Uterus (tissue), 4 donors: ENCODE results near the gene DDC. TPM values are rescaled to one million over a fixed set of nuclear protein-coding genes. Genes with fewer than 3 reads are reported as not detected.

Experiments
- DNase-seq, 2 donors: peaks; one replicate each; pipeline ENCODE4 v3.0.0-alpha.2; 2019 to 2020
- H3K27ac ChIP-seq, 2 donors: fragments of 200-600 bp; sonication (generic); 1 replicate in 1 of 2; 2 replicates in 1 of 2; pipeline ENCODE4 v1.5.1; 2016 to 2018
- H3K27me3 ChIP-seq, 2 donors: fragments of 200-600 bp; sonication (generic); one replicate each; pipeline ENCODE4 v1.5.1; 2018 to 2019; ENCODE audit warnings: control low read depth in 1 of 2
- H3K36me3 ChIP-seq, 2 donors: fragments of 200-600 bp; sonication (generic); one replicate each; pipeline ENCODE4 v1.5.1; 2019; ENCODE audit warnings: control low read depth in 1 of 2
- H3K4me1 ChIP-seq, 2 donors: fragments of 200-600 bp; sonication (generic); one replicate each; pipeline ENCODE4 v1.5.1; 2018 to 2019; ENCODE audit warnings: control low read depth in 1 of 2
- H3K4me3 ChIP-seq, 2 donors: fragments of 200-600 bp; sonication (generic); 1 replicate in 1 of 2; 2 replicates in 1 of 2; pipeline ENCODE4 v1.5.1; 2018 to 2019; ENCODE audit warnings: mild to moderate bottlenecking in 1 of 2
- H3K9me3 ChIP-seq, 2 donors: fragments of 200-600 bp; sonication (generic); one replicate each; pipeline ENCODE4 v1.5.1; 2019; ENCODE audit warnings: control low read depth in 1 of 2
- POLR2A ChIP-seq, 2 donors: fragments of 450-650 bp; IDR thresholded peaks; one replicate each; pipeline ENCODE4 v1.6.1; 2016; ENCODE audit warnings: antibody characterized with exemption in 2 of 2, mild to moderate bottlenecking in 1 of 2, moderate library complexity in 1 of 2
- intact Hi-C: fragments of 100-400 bp; cut with DNase I; formaldehyde crosslinking; loops from one replicate; pipeline ENCODE4 v1.15.1; 2023; ENCODE audit warnings: low total_unique reads
- total RNA-seq, 4 donors: library from RNA; depleted of rRNA in 3 of 4; stranded (reverse); fragments of >200 nt in 3 of 4; gene quantifications; one replicate each; pipeline versions ENCODE4 v1.1.0 to v1.2.4, GENCODE V29; 2014 to 2023
- TF ChIP-seq, protein P1 (sequence below), 4 experiments: fragments of 200-600 bp in 2 of 4; fragments of 450-650 bp in 2 of 4; sonication (generic) in 2 of 4; IDR thresholded peaks; one replicate each; pipeline ENCODE4 v1.5.1; 2016 to 2019; ENCODE audit warnings: antibody characterized with exemption in 4 of 4, mild to moderate bottlenecking in 2 of 4, moderate library complexity in 1 of 4
- donor health status: DM: yes; HTN: yes; CAD: no.

DDC gene
- total RNA-seq, 4 donors from 2014 or later = not detected

DNA sequence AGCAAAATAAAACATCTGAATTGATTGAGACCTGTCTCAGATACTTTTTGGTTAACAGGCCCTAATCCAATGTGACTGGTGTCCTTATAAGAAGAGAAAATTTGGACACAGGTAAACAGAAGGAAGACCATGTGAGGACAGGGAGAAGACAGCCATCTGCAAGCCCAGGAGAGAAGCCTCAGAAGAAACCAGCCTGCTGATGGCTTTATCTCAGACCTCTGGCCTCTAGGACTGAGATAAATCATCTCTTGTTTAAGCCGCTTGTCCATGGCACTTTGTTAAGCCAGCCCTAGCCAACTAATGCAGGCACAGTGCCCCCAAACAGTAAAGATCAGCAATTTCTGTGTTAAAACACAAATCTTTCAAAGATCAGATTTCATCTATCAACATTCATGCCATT is 73.3 kb downstream of the DDC start:
- no peak for DNase-seq
- Histone ChIP-seq H3K4me1 (no peaks in the 10 kb centered on the region), H3K9me3 (no peaks in the 10 kb centered on the region), H3K4me3 (no peak overlapping the region), H3K36me3 (no peaks in the 10 kb centered on the region), H3K27me3 (no peaks in the 10 kb centered on the region), H3K27ac (no peak overlapping the region)
- intact Hi-C loops = no loop called here
- TF ChIP-seq POLR2A (IDR thresholded peaks at IDR 0.05) = no peak
- TF ChIP-seq, protein P1, sequence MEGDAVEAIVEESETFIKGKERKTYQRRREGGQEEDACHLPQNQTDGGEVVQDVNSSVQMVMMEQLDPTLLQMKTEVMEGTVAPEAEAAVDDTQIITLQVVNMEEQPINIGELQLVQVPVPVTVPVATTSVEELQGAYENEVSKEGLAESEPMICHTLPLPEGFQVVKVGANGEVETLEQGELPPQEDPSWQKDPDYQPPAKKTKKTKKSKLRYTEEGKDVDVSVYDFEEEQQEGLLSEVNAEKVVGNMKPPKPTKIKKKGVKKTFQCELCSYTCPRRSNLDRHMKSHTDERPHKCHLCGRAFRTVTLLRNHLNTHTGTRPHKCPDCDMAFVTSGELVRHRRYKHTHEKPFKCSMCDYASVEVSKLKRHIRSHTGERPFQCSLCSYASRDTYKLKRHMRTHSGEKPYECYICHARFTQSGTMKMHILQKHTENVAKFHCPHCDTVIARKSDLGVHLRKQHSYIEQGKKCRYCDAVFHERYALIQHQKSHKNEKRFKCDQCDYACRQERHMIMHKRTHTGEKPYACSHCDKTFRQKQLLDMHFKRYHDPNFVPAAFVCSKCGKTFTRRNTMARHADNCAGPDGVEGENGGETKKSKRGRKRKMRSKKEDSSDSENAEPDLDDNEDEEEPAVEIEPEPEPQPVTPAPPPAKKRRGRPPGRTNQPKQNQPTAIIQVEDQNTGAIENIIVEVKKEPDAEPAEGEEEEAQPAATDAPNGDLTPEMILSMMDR (IDR thresholded peaks at IDR 0.05) = no peak

DNA sequence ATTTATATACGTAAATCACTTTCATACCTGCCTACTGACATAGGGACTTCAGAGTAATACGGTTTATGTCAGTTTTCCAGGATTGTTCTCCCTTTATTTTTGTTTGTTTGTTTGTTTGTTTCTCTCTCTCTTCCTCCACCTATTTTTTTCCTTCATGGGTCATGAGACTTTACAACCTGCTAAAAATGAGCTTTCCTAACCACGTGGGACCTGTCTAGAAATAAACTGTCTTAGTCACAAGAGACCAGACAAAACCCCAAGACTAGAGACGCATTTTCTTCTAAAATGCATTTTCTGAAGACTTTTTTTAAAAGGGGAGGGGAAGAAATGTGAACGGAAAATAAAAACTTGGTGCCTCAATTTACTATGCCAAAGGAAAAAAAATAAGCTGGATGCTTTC is 74.0 kb downstream of the DDC start:
- no peak for DNase-seq
- TF ChIP-seq, protein P1 (IDR thresholded peaks at IDR 0.05) = no peak
- no peak for TF ChIP-seq POLR2A (IDR thresholded peaks at IDR 0.05)

DNA sequence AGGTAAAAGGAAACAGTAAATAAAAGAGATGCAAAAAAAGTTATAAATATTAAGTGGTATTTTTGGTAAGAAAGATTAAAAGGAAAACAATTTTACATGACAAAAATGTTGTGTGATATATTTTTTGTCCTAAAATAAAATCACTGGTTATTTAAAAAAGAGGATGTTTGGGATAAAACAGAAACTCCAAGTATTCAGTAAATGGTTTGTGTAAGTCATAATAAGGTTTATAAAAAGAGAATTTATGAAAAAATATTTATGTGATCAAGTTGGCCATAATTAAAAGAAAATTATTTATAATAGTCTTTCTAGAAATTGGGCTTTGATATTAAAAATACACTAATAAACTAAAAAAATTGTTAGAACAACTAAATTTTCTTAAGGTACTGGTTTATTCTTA is 76.8 kb downstream of the DDC start:
- Histone ChIP-seq H3K9me3 (no peaks in the 10 kb centered on the region), H3K27ac (no peak overlapping the region), H3K36me3 (no peaks in the 10 kb centered on the region), H3K4me3 (no peak overlapping the region), H3K4me1 (no peaks in the 10 kb centered on the region), H3K27me3 (no peaks in the 10 kb centered on the region)
- no peak for DNase-seq
- TF ChIP-seq, protein P1 (IDR thresholded peaks at IDR 0.05) = no peak
- TF ChIP-seq POLR2A (IDR thresholded peaks at IDR 0.05) = no peak
- intact Hi-C loops = no loop called here

More for the DNA sequence above, 74.0 kb downstream of the DDC start:
- Histone ChIP-seq H3K9me3 (no peaks in the 10 kb centered on the region), H3K27ac (no peak overlapping the region), H3K4me3 (no peak overlapping the region), H3K4me1 (no peaks in the 10 kb centered on the region), H3K36me3 (no peaks in the 10 kb centered on the region), H3K27me3 (no peaks in the 10 kb centered on the region)
- intact Hi-C loops = no loop called here

DNA sequence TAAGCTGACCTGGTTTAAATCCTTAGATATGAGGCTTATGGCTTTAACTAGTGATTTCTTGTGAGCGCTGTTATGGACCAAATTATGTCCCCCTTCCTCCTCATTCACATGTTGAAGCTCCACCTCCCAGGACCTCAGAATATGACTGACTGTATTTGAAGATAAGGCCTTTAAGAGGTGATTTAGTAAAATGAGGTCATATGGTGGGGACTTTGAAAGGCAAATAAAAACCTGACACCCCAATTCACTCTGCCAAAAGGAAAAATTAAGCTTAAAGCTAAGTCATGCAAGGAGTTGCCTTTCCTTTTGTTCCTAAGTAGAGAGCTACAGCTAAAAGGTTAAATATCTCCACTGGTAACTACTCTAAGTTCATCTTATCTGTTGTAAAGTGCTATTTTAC is 78.7 kb downstream of the DDC start:
- no peaks in the 10 kb centered on the region for H3K9me3 ChIP-seq
- no peaks in the 10 kb centered on the region for H3K36me3 ChIP-seq
- H3K27ac ChIP-seq = no peak overlapping the region
- no peaks in the 10 kb centered on the region for H3K27me3 ChIP-seq
- intact Hi-C loops = no loop called here
- DNase-seq = no peak
- no peaks in the 10 kb centered on the region for H3K4me1 ChIP-seq
- TF ChIP-seq, protein P1 (IDR thresholded peaks at IDR 0.05) = no peak
- TF ChIP-seq POLR2A (IDR thresholded peaks at IDR 0.05) = no peak
- no peak overlapping the region for H3K4me3 ChIP-seq

DNA sequence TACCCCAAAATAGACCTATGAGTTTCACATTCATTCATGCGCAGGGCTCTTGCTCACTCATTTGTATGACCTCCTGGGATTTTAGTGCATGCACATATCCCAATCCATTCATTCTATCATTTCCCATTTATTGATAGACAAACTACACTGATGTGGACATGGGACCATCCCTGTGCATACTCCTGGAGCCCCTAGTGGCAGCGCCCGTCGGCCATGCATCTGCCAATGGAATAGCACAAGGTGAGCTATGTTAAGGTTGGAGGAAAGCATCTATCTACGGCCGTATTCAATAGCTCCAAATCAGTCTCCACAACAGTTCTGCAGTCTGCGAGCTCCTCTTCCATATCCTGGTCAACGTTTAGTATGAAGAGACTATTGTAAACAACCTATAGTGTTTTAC is 83.3 kb downstream of the DDC start:
- DNase-seq = no peak

More for the DNA sequence above, 83.3 kb downstream of the DDC start:
- H3K27ac ChIP-seq = no peak overlapping the region
- H3K36me3 ChIP-seq = no peaks in the 10 kb centered on the region
- no peaks in the 10 kb centered on the region for H3K9me3 ChIP-seq
- H3K4me1 ChIP-seq = no peaks in the 10 kb centered on the region
- intact Hi-C loops = no loop called here
- no peak overlapping the region for H3K4me3 ChIP-seq
- no peaks in the 10 kb centered on the region for H3K27me3 ChIP-seq
- TF ChIP-seq, protein P1 (IDR thresholded peaks at IDR 0.05) = no peak
- TF ChIP-seq POLR2A (IDR thresholded peaks at IDR 0.05) = no peak
